Measurements from ENCODE around the gene DNAJC8. TPM values are rescaled to one million over a fixed set of nuclear protein-coding genes. Genes with fewer than 3 reads are reported as not detected.

The DNAJC8 gene
- total RNA-seq, 1 experiment from 2014 or later: 135 TPM

- CTCF ChIA-PET: no interaction called here
- TF ChIP-seq EZH2 (IDR thresholded peaks at IDR 0.05; ENCODE audit: borderline replicate concordance, low read depth, low read length, poor library complexity, severe bottlenecking): no peak
- TF ChIP-seq, protein P1, sequence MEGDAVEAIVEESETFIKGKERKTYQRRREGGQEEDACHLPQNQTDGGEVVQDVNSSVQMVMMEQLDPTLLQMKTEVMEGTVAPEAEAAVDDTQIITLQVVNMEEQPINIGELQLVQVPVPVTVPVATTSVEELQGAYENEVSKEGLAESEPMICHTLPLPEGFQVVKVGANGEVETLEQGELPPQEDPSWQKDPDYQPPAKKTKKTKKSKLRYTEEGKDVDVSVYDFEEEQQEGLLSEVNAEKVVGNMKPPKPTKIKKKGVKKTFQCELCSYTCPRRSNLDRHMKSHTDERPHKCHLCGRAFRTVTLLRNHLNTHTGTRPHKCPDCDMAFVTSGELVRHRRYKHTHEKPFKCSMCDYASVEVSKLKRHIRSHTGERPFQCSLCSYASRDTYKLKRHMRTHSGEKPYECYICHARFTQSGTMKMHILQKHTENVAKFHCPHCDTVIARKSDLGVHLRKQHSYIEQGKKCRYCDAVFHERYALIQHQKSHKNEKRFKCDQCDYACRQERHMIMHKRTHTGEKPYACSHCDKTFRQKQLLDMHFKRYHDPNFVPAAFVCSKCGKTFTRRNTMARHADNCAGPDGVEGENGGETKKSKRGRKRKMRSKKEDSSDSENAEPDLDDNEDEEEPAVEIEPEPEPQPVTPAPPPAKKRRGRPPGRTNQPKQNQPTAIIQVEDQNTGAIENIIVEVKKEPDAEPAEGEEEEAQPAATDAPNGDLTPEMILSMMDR (conservative IDR thresholded peaks at IDR 0.05; ENCODE audit: low read depth, low read length): no peak
- intact Hi-C loops (cut with micrococcal nuclease; ENCODE audit: unreplicated experiment): no loop called here
These were observed 42.4 kb downstream of the DNAJC8 start for GRCh38 chr1:28190337-28190979.

GRCh38 chr1:28185071-28185470, 47.8 kb downstream of the DNAJC8 start:
- no peaks in the 10 kb centered on the region for H3K36me3 ChIP-seq (ENCODE audit: insufficient read depth, low read length, poor library complexity, severe bottlenecking)
- H3K9me3 ChIP-seq (ENCODE audit: low read depth, low read length, poor library complexity, severe bottlenecking): no peaks in the 10 kb centered on the region
- H3K4me1 ChIP-seq (ENCODE audit: insufficient read depth, low read length, poor library complexity, severe bottlenecking): no peaks in the 10 kb centered on the region
- BruUV-seq (replicated peaks): no TSS peak
- no peaks in the 10 kb centered on the region for H3K27me3 ChIP-seq (replicated peaks; ENCODE audit: insufficient read depth, low read depth, low read length, poor library complexity)
- H3K27ac ChIP-seq (ENCODE audit: low read depth, low read length, poor library complexity, severe bottlenecking): no peak overlapping the region
- POLR2A ChIA-PET (ENCODE audit: low non-redundant PET): no interaction called here
- no peak overlapping the region for H3K4me3 ChIP-seq (ENCODE audit: low read depth, low read length, poor library complexity, severe bottlenecking)
- no peak for TF ChIP-seq EZH2 (IDR thresholded peaks at IDR 0.05; ENCODE audit: borderline replicate concordance, low read depth, low read length, poor library complexity, severe bottlenecking)
- TF ChIP-seq, protein P1 (conservative IDR thresholded peaks at IDR 0.05; ENCODE audit: low read depth, low read length): no peak
- CTCF ChIA-PET: no interaction called here
- DNase-seq (ENCODE audit: low spot score): no peak
- intact Hi-C loops (cut with micrococcal nuclease; ENCODE audit: unreplicated experiment): no loop called here

More at GRCh38 chr1:28190337-28190979, 42.4 kb downstream of the DNAJC8 start:
- H3K27ac ChIP-seq (ENCODE audit: low read depth, low read length, poor library complexity, severe bottlenecking): no peak overlapping the region
- no peaks in the 10 kb centered on the region for H3K4me1 ChIP-seq (ENCODE audit: insufficient read depth, low read length, poor library complexity, severe bottlenecking)
- no peak overlapping the region for H3K4me3 ChIP-seq (ENCODE audit: low read depth, low read length, poor library complexity, severe bottlenecking)
- no TSS peak for BruUV-seq (replicated peaks)
- POLR2A ChIA-PET (ENCODE audit: low non-redundant PET): no interaction called here
- H3K27me3 ChIP-seq (replicated peaks; ENCODE audit: insufficient read depth, low read depth, low read length, poor library complexity): no peaks in the 10 kb centered on the region
- H3K36me3 ChIP-seq (ENCODE audit: insufficient read depth, low read length, poor library complexity, severe bottlenecking): no peaks in the 10 kb centered on the region
- H3K9me3 ChIP-seq (ENCODE audit: low read depth, low read length, poor library complexity, severe bottlenecking): no peaks in the 10 kb centered on the region
- no peak for DNase-seq (ENCODE audit: low spot score)

- no peak for DNase-seq (ENCODE audit: low spot score)
- Histone ChIP-seq H3K4me3 (ENCODE audit: low read depth, low read length, poor library complexity, severe bottlenecking) (no peak overlapping the region), H3K4me1 (ENCODE audit: insufficient read depth, low read length, poor library complexity, severe bottlenecking) (no peaks in the 10 kb centered on the region), H3K36me3 (ENCODE audit: insufficient read depth, low read length, poor library complexity, severe bottlenecking) (no peaks in the 10 kb centered on the region), H3K27ac (ENCODE audit: low read depth, low read length, poor library complexity, severe bottlenecking) (no peak overlapping the region), H3K9me3 (ENCODE audit: low read depth, low read length, poor library complexity, severe bottlenecking) (no peaks in the 10 kb centered on the region), H3K27me3 (replicated peaks; ENCODE audit: insufficient read depth, low read depth, low read length, poor library complexity) (no peaks in the 10 kb centered on the region)
- no peak for TF ChIP-seq EZH2 (IDR thresholded peaks at IDR 0.05; ENCODE audit: borderline replicate concordance, low read depth, low read length, poor library complexity, severe bottlenecking)
- TF ChIP-seq, protein P1 (conservative IDR thresholded peaks at IDR 0.05; ENCODE audit: low read depth, low read length): no peak
- ChIA-PET CTCF (no interaction called here), POLR2A (ENCODE audit: low non-redundant PET) (no interaction called here)
- no TSS peak for BruUV-seq (replicated peaks)
- intact Hi-C loops (cut with micrococcal nuclease; ENCODE audit: unreplicated experiment): no loop called here
These were observed 52.2 kb downstream of the DNAJC8 start for GRCh38 chr1:28180306-28181305.
